K562 (cell line): Measurements from ENCODE around the gene BZW2. TPM values are rescaled to one million over a fixed set of nuclear protein-coding genes. Genes with fewer than 3 reads are reported as not detected.

Source experiments
- ARID2 ChIP-seq: fragments of 450-650 bp; IDR thresholded peaks from 2 replicates; pipeline ENCODE4 v1.6.1; 2017; ENCODE audit warnings: antibody characterized with exemption, mild to moderate bottlenecking
- HMGN3 ChIP-seq: IDR thresholded peaks from 2 replicates; pipeline ENCODE4 v1.6.1; 2011; ENCODE audit warnings: borderline replicate concordance, low read depth, mild to moderate bottlenecking, mixed read lengths, low read length; ENCODE audit not compliant: insufficient read length; ENCODE audit errors: extremely low read depth
- HNRNPLL ChIP-seq: fragments of 200-400 bp; formaldehyde crosslinking; IDR thresholded peaks from 2 replicates; pipeline ENCODE4 v1.6.1; 2017; ENCODE audit warnings: low read length, low read depth, mild to moderate bottlenecking; ENCODE audit not compliant: poor library complexity, severe bottlenecking
- MAFK ChIP-seq: IDR thresholded peaks from 2 replicates; pipeline ENCODE4 v1.6.1; 2011; ENCODE audit warnings: low read length, improper control_type of control experiment
- NFATC3 ChIP-seq: fragments of 450-650 bp; IDR thresholded peaks from 2 replicates; pipeline ENCODE4 v1.6.1; 2017; ENCODE audit warnings: mild to moderate bottlenecking
- PHTF2 ChIP-seq: fragments of 250-450 bp; sonication (Bioruptor Pico); IDR thresholded peaks from 2 replicates; pipeline ENCODE4 v1.5.0; 2021; ENCODE audit warnings: mild to moderate bottlenecking
- PRPF4 ChIP-seq: fragments of 200-400 bp; formaldehyde crosslinking; IDR thresholded peaks from one replicate; pipeline ENCODE4 v1.6.1; 2017; ENCODE audit warnings: low read length, low read depth, mild to moderate bottlenecking; ENCODE audit not compliant: insufficient read depth, poor library complexity, severe bottlenecking
- RFX5 ChIP-seq: IDR thresholded peaks from 2 replicates; pipeline ENCODE4 v1.6.1; 2011; ENCODE audit warnings: low read depth, mild to moderate bottlenecking, improper control_type of control experiment, low read length
- U2AF2 ChIP-seq: fragments of 200-400 bp; formaldehyde crosslinking; optimal IDR thresholded peaks from 2 replicates; pipeline ENCODE3; 2017; ENCODE audit warnings: low read depth, mild to moderate bottlenecking, low read length
- ZFP36 ChIP-seq: fragments of 150-350 bp; IDR thresholded peaks from 2 replicates; pipeline ENCODE4 v1.6.1; 2018; ENCODE audit warnings: low read length, low read depth; ENCODE audit not compliant: partially characterized antibody
- ZMIZ1 ChIP-seq, 2 experiments: fragments of 150-350 bp in 1 of 2; IDR thresholded peaks; 2 replicates each; pipeline ENCODE4 v1.6.1; 2012 to 2016; ENCODE audit warnings: low read depth in 2 of 2, low read length in 2 of 2, mild to moderate bottlenecking in 1 of 2, moderate library complexity in 1 of 2
- ZNF12 ChIP-seq: sonication (generic); formaldehyde crosslinking; IDR thresholded peaks from 2 replicates; pipeline ENCODE4 v1.4.0; 2020; ENCODE audit warnings: mild to moderate bottlenecking, missing genetic modification reagents
- ZNF217 ChIP-seq: sonication (generic); formaldehyde crosslinking; IDR thresholded peaks from 2 replicates; pipeline ENCODE4 v1.8.0; 2022; ENCODE audit warnings: mild to moderate bottlenecking, missing genetic modification reagents
- ZNF239 ChIP-seq: fragments of 250-450 bp; sonication (Bioruptor Pico); IDR thresholded peaks from 2 replicates; pipeline ENCODE4 v1.4.0; 2020; ENCODE audit warnings: mild to moderate bottlenecking
- ZNF436 ChIP-seq: fragments of 250-450, 450-650 bp; sonication (Bioruptor Pico); formaldehyde crosslinking; IDR thresholded peaks from 2 replicates; pipeline ENCODE4 v1.7.0; 2020; ENCODE audit warnings: mild to moderate bottlenecking
- polyA plus RNA-seq, 8 experiments: library from polyadenylated mRNA; depleted of rRNA in 4 of 8; stranded (reverse) in 5 of 8; unstranded in 3 of 8; fragments of >200 nt; fragmentation: Nextera tagmentation in 2 of 8; fragmentation: Illumina TruSeq in 1 of 8; extraction: Ambion mirVana in 2 of 8; extraction: Trizol in 1 of 8; gene quantifications; 2 replicates each; pipeline versions ENCODE4 v1.2.1 to v1.2.3, GENCODE V29; 2011 to 2014; ENCODE audit warnings: inconsistent platforms in 1 of 8, missing spikeins in 1 of 8
- total RNA-seq, 7 experiments: library from RNA; depleted of rRNA in 6 of 7; stranded (reverse); fragments of >200 nt in 6 of 7; fragmentation: Illumina TruSeq in 2 of 7; extraction: Trizol in 2 of 7; gene quantifications; 2 replicates each; pipeline versions ENCODE4 v1.2.1 to v1.2.3, GENCODE V29; 2011 to 2021; ENCODE audit warnings: low replicate concordance in 1 of 7
- TF ChIP-seq, protein P1 (sequence below): fragments of 250-450 bp; sonication (Bioruptor Pico); IDR thresholded peaks from 2 replicates; pipeline ENCODE4 v1.4.0; 2020; ENCODE audit warnings: mild to moderate bottlenecking, moderate library complexity
- TF ChIP-seq, protein P2 (sequence below): sonication (generic); formaldehyde crosslinking; IDR thresholded peaks from 2 replicates; pipeline ENCODE4 v1.5.0; 2020; ENCODE audit warnings: missing genetic modification reagents
- TF ChIP-seq, protein P3 (sequence below): fragments of 450-650 bp; IDR thresholded peaks from 2 replicates; pipeline ENCODE4 v1.6.1; 2016; ENCODE audit warnings: antibody characterized with exemption

Gene BZW2
- total and polyA plus RNA-seq, 9 of the 15 experiments (the other 6 are each of a cell fraction or from before 2014, with no cell fraction given), result 140 to 316 (median 173) TPM

GRCh38 chr7:16668049-16668858 lies 22.3 kb downstream of the BZW2 start (continued):
- TF ChIP-seq, protein P1, sequence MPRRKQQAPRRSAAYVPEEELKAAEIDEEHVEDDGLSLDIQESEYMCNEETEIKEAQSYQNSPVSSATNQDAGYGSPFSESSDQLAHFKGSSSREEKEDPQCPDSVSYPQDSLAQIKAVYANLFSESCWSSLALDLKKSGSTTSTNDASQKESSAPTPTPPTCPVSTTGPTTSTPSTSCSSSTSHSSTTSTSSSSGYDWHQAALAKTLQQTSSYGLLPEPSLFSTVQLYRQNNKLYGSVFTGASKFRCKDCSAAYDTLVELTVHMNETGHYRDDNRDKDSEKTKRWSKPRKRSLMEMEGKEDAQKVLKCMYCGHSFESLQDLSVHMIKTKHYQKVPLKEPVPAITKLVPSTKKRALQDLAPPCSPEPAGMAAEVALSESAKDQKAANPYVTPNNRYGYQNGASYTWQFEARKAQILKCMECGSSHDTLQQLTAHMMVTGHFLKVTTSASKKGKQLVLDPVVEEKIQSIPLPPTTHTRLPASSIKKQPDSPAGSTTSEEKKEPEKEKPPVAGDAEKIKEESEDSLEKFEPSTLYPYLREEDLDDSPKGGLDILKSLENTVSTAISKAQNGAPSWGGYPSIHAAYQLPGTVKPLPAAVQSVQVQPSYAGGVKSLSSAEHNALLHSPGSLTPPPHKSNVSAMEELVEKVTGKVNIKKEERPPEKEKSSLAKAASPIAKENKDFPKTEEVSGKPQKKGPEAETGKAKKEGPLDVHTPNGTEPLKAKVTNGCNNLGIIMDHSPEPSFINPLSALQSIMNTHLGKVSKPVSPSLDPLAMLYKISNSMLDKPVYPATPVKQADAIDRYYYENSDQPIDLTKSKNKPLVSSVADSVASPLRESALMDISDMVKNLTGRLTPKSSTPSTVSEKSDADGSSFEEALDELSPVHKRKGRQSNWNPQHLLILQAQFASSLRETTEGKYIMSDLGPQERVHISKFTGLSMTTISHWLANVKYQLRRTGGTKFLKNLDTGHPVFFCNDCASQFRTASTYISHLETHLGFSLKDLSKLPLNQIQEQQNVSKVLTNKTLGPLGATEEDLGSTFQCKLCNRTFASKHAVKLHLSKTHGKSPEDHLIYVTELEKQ, result peak; percentile 85
- no peak for TF ChIP-seq PRPF4
- TF ChIP-seq ZNF436 (CRISPR knock-in tag), result no peak
- TF ChIP-seq PHTF2 (CRISPR knock-in tag), result no peak
- TF ChIP-seq ZNF12, result no peak
- no peak for TF ChIP-seq RFX5
- no peak for TF ChIP-seq ZNF217 (CRISPR knock-in tag)
- no peak for TF ChIP-seq HMGN3
- no peak for TF ChIP-seq ZFP36
- TF ChIP-seq ZNF239 (CRISPR knock-in tag), result peak; percentile 67
- no peak for TF ChIP-seq ZMIZ1 (IDR thresholded peaks at IDR 0.05; ENCODE audit: low read depth in 2 of 2, low read length in 2 of 2)
- TF ChIP-seq NFATC3, result no peak
- TF ChIP-seq U2AF2, result no peak
- TF ChIP-seq HNRNPLL, result no peak
- TF ChIP-seq, protein P2, sequence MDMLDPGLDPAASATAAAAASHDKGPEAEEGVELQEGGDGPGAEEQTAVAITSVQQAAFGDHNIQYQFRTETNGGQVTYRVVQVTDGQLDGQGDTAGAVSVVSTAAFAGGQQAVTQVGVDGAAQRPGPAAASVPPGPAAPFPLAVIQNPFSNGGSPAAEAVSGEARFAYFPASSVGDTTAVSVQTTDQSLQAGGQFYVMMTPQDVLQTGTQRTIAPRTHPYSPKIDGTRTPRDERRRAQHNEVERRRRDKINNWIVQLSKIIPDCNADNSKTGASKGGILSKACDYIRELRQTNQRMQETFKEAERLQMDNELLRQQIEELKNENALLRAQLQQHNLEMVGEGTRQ (CRISPR knock-in tag), result no peak
- no peak for TF ChIP-seq ARID2
- peak; percentile 71 for TF ChIP-seq MAFK
- TF ChIP-seq, protein P3, sequence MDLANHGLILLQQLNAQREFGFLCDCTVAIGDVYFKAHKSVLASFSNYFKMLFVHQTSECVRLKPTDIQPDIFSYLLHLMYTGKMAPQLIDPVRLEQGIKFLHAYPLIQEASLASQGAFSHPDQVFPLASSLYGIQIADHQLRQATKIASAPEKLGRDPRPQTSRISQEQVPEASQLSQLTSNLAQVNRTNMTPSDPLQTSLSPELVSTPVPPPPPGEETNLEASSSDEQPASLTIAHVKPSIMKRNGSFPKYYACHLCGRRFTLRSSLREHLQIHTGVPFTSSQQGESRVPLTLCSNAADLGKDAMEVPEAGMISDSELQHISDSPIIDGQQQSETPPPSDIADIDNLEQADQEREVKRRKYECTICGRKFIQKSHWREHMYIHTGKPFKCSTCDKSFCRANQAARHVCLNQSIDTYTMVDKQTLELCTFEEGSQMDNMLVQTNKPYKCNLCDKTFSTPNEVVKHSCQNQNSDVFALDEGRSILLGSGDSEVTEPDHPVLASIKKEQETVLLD, result no peak
